LHCN-M2 (cell line): ENCODE data around the gene CDK7. TPM values are rescaled to one million over a fixed set of nuclear protein-coding genes. Genes with fewer than 3 reads are reported as not detected.
A peak's percentile ranks its signal among the peaks of the same experiment; 100 is the strongest.
"Not testable (repeated sequence)": the region's sequence is repeated elsewhere in the genome, so short reads cannot be mapped to it uniquely, and the experiment has no call there.

Experiments used
- DNase-seq: peaks from one replicate; pipeline ENCODE4 v3.0.0-alpha.2; 2012; ENCODE audit warnings: low read depth
- total RNA-seq: library from RNA; depleted of rRNA; stranded (reverse); fragments of >200 nt; gene quantifications from 2 replicates; pipeline ENCODE4 v1.2.3, GENCODE V29; 2014

The CDK7 gene
- total RNA-seq, 1 experiment from 2014 or later, result 38.3 TPM

DNA sequence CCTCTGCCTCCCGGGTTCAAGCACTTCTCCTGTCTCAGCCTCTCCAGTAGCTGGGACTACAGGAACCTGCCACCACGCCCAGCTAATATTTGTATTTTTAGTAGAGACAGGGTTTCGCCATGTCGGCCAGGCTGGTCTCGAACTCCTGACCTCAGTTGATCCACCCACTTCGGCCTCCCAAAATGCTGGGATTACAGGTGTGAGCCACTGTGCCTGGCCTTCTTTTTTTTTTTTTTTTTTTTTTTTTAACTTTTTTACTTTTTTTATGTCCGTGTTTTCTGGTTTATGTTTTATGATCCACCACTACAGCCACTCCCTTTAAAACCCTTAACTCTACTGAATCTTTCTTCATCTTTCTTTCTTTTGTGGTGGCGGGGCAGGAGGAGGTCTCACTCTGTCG lies 2.0 kb downstream of the CDK7 start:
- not testable (repeated sequence) for DNase-seq

DNA sequence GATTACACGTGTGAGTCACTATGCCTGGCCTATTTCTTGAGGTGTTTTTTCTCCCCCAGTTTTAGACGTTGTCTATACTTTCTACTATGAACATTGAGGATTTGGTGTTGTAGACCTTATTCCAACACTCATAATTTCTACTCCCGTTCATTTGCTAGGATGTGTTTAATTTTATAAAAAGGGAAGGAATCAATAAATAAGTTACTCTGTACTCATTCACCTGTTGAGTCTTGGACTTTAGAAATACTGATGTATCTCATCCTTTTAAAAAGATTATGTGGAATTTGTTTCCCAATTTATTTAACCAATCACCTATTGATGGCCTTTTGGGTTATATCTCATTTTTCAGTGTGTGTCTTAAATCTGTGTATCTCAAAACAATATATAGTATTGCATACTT lies 3.2 kb downstream of the CDK7 start:
- no peak for DNase-seq

GRCh38 chr5:69238760-69239251 lies 4.1 kb downstream of the CDK7 start:
- DNase-seq, result peak; percentile 68

GRCh38 chr5:69242215-69242927 lies 7.7 kb downstream of the CDK7 start:
- no peak for DNase-seq

DNA sequence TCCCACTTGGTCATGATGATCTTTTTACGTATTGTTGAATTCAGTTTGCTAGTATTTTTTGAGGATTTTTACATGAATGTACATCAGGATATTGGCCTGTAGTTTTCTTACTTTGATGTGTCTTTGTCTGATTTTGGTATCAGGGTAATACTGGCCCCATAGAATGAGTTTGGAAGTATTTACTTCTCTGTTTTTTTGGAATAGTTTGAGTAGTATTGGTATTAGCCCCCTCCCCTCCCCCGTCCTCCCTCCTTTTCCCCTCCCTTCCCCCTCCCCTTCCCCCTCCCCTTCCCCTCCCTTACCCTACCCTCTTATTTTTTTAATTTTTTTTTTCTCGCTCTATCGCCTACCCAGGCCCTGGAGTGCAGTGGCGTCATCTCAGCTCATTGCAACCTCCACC lies 10.3 kb downstream of the CDK7 start:
- no peak for DNase-seq

DNA sequence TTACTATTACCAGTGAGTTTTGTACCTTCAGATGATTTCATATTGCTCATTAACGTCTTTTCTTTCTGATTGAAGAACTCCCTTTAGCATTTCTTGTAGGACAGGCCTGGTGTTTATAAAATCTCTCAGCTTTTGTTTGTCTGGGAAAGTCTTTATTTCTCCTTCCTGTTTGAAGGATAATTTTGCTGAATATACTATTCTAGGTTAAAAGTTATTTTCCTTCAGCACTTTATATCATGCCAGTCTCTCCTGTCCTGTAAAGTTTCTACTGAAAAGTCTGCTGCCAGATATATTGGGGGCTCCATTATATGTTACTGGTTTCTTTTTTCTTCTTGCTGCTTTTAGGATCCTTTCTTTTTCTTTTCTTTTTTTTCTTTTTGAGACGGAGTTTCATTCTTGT lies 13.3 kb downstream of the CDK7 start:
- DNase-seq, result no peak

GRCh38 chr5:69250593-69250992 lies 15.9 kb downstream of the CDK7 start:
- no peak for DNase-seq

DNA sequence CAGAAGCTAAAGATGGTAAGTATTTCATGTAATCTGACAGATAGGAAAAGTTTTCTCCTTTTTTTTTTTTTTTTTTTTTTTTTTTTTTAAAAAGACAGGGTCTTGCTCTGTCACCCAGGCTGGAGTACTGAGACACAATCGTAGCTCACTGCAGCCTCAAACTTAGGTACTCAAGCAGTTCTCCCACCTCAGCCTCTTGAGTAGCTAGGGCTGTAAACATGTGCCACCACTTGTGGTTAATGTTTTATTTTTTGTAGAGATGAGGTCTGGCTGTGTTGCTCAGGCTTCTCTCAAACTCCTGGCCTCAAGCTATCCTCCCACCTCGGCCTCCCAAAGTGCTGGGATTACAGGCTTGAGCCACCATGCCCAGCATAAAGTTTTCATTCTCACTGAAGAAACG lies 17.8 kb downstream of the CDK7 start:
- DNase-seq, result no peak

DNA sequence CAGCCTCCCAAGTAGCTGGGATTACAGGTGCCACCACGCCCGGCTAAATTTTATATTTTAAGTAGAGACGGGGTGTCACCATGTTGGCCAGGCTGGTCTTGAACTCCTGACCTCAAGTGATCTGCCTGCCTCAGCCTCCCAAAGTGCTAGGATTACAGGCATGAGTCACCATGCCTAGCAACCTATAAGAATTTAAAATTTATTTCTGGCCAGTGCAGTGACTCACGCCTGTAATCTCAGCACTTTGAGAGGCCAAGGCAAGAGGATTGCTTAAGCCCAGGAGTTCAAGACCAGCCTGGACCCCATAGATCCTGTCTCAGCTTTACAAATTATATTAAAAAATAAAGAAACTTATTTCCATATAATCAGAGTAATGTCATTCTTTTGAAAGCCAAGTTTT lies 21.3 kb downstream of the CDK7 start:
- DNase-seq, result peak; percentile 39

DNA sequence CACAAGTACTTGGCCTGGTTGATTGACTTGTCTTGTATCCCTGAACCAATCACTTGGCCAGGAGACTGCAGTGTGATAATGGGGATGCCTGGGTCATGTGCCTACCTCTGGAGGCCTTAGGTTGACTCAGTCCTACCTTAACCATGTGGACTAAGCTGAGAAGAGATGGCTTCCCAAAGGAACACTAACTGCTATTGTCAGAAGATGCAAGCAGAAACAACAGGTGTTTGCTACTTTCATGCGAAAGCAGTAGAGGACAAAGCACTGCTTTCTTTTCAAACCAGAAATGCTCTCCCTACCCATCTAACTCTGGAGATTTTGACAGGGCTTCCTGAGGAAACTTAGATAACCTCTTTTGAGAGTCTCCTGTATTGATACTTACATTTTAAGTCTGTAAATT lies 22.9 kb downstream of the CDK7 start:
- no peak for DNase-seq

- DNase-seq, result no peak
Measured at GRCh38 chr5:69261034-69261433, 26.3 kb downstream of the CDK7 start.

DNA sequence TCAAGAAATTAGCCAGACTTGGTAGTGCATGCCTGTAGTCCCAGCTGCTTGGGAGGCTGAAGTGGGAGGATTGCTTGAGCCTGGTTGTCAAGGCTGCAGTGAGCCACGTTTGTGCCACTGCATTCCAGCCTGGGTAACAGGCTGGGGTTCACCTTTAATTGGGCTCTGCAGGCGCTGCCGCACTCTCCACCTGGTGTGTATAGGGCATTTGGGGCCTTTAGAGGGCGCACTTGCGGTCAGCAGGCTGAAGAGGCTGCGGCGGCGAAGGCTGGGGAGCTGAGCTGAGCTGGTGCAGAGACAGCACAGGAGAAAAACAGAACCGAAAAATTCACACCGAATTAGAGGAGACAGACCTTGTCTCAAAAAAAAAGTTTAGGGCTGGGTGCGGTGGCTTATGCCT lies 31.2 kb downstream of the CDK7 start:
- DNase-seq, result no peak

GRCh38 chr5:69268899-69269298 lies 34.2 kb downstream of the CDK7 start:
- no peak for DNase-seq

- no peak for DNase-seq
Measured at GRCh38 chr5:69270840-69271239, 36.2 kb downstream of the CDK7 start.

DNA sequence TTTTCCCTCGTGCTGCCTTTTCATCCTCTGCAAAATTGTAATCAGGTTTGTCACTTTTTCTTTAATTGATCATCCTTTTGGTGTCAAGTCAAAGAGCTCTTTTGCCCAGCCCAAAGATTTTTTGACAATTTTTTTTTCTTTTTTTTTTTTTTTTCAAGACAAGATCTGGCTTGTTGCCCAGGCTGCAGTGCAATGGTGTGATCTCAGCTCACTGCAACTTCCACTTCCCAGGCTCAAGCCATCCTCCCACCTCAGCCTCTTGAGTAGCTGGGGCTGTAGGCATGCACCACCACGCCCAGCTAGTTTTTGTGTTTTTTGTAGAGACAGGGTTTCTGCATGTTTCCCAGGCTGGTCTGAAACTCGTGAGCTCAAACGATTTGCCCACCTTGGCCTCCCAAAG lies 36.7 kb downstream of the CDK7 start:
- DNase-seq, result peak; percentile 24

DNA sequence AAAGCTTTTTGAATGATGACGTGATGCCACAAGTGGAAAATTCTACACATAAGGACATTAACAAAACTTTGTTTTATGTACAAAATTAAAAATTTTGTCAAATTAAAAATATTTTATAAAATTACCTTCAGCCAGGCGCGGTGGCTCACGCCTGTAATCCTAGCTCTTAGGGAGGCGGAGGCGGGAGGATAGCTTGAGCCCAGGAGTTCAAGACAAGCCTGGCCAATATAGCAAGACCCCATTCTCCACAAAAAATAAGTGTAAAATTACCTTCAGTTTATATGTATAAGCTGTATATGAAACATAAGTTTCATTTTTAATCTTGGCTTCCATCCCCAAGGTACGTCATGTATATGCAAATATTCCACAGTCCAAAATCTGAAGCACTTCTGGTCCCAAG lies 40.9 kb downstream of the CDK7 start:
- DNase-seq, result no peak

- no peak for DNase-seq
Measured at GRCh38 chr5:69276422-69277174, 41.9 kb downstream of the CDK7 start.

- no peak for DNase-seq
Measured at GRCh38 chr5:69279517-69279916, 44.8 kb downstream of the CDK7 start.

DNA sequence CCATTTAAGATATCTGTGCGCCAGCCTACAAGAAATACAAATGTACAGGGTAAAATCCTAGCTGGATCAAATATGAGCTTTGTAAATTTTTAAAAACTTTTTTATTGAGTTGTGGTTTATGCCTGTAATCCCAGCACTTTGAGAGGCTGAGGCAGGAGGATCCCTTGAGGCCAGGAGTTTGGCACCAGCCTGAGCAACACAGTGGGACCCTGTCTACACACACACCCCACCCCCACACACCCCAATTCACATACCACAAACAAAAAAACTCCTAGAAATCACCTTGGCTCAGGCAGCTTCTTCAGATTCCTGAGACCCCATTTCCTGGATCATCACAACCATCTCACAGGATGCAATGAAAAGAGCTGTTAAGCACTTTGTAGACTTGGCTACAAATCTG lies 46.4 kb downstream of the CDK7 start:
- DNase-seq, result no peak

DNA sequence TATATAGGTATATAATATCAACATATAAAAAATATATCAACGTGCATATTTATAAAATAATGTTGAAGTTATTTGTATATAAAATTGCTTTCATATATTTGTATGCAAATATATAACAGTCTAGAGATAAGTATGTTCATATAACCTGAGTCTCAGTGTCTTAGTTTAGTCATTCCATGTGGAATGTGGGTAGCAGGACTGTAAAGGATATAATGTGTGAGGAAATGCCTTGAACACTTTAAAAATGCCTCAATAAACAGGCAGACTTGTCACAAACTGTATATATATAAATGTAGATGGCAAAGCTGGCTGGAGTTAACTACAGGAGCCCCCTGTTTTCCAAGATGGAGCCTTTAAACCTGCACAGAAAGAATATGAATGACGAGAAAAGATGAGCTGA lies 49.5 kb downstream of the CDK7 start:
- DNase-seq, result no peak

GRCh38 chr5:69285448-69286116 lies 50.9 kb downstream of the CDK7 start:
- no peak for DNase-seq

DNA sequence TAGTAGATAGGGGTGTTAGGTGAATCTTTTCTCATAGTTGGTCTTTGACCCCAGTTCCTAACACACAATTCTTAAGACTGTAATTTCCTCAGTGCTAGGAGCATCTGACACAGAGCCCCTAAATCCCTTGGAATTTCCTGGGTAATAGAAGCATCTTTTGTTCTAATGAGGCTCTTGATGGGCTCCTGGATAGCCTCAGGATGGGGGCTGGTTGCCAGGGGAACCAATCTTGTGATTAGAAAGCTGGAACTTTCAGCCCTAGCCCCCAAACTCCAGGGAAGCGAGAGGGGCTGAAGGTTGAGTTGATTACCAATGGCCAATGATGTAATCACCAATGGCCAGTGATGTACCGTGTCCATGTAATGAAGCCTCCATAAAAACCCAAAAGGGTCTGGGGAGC lies 53.4 kb downstream of the CDK7 start:
- DNase-seq, result no peak

DNA sequence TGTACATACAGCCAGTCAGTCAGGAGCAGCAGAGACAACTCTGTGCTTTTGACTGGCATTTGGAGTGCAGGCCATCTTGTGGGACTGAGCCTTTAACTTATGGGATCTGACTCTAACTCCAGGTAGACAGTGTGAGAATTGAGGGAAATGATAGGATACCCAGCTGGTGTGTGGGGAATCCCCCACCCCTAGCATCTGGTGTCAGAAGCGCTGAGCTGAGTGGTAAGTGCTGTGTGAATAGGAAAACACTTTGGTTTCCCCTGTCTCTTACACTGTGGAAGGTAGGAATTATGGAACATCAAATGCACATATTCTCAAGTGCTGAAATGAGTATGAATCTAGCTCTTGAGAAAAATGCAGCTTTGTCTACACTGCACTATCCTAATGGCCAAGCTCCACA lies 54.0 kb downstream of the CDK7 start:
- DNase-seq, result no peak
